GM10266 (cell line): Measurements from ENCODE around the gene SETD2.

Experiments used
- DNase-seq: peaks from one replicate; pipeline ENCODE4 v3.0.0; 2012; ENCODE audit errors: extremely low spot score
- CTCF ChIP-seq: IDR thresholded peaks from 2 replicates; pipeline ENCODE4 v1.5.1; 2012; ENCODE audit warnings: mild to moderate bottlenecking, low read depth; ENCODE audit not compliant: control insufficient read depth, insufficient read depth; ENCODE audit errors: missing control alignments

SETD2 gene

GRCh38 chr3:47003461-47004368 lies 160.2 kb downstream of the SETD2 start:
- TF ChIP-seq CTCF: no peak
- no peak for DNase-seq

GRCh38 chr3:47003056-47003410 lies 160.9 kb downstream of the SETD2 start:
- no peak for TF ChIP-seq CTCF

GRCh38 chr3:47002171-47003055 lies 161.5 kb downstream of the SETD2 start:
- DNase-seq: no peak
- peak; percentile 18 for TF ChIP-seq CTCF

More at GRCh38 chr3:47003056-47003410, 160.9 kb downstream of the SETD2 start:
- DNase-seq: no peak

- DNase-seq: no peak
- no peak for TF ChIP-seq CTCF
Observed at GRCh38 chr3:47001731-47002170, 162.2 kb downstream of the SETD2 start.

- no peak for DNase-seq
- no peak for TF ChIP-seq CTCF
Observed at GRCh38 chr3:47000922-47001730, 162.8 kb downstream of the SETD2 start.

- no peak for DNase-seq
- no peak for TF ChIP-seq CTCF
Observed at GRCh38 chr3:47000198-47000815, 163.6 kb downstream of the SETD2 start.
